Measurements from ENCODE around the gene U2AF2.

DNA sequence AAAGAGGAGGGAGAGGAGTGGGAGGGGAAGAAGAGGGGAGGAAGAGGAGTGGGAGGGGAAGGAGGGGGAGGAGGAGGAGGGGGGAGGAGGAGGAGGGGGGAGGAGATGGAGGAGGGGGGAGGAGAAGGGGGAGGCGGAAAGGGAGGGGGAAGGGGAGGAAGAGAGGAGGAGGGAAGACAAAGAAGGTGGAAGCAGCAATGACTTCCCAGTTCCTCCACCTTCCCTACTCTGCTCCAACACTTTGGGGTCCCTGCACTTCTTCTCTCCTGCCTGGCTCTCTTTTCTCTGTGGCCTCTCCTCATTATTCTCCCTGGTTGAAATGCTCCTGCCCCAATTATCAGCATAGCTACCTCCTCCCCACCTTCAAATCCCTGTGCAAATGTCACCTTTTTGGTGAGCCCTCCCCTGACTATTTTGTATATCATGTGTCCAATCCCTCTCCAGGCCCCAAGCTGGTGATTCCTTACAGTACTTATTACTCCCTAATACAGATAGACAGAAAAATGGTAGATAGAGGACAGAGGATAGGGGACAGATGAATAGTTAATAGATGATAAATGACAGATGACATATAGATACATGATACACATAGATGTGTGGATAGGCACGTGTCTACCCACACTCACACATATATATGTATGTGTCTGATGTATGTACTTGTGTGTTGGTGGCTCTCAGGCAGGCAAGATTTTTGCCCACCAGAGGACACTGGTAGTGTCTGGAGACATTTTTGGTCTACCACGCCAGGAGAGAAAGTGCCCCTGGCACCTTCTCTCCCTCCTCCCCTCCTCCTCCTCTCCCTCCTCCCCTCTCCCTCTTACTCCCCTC lies 58.2 kb downstream of the U2AF2 start:
- TF ChIP-seq, protein P1, sequence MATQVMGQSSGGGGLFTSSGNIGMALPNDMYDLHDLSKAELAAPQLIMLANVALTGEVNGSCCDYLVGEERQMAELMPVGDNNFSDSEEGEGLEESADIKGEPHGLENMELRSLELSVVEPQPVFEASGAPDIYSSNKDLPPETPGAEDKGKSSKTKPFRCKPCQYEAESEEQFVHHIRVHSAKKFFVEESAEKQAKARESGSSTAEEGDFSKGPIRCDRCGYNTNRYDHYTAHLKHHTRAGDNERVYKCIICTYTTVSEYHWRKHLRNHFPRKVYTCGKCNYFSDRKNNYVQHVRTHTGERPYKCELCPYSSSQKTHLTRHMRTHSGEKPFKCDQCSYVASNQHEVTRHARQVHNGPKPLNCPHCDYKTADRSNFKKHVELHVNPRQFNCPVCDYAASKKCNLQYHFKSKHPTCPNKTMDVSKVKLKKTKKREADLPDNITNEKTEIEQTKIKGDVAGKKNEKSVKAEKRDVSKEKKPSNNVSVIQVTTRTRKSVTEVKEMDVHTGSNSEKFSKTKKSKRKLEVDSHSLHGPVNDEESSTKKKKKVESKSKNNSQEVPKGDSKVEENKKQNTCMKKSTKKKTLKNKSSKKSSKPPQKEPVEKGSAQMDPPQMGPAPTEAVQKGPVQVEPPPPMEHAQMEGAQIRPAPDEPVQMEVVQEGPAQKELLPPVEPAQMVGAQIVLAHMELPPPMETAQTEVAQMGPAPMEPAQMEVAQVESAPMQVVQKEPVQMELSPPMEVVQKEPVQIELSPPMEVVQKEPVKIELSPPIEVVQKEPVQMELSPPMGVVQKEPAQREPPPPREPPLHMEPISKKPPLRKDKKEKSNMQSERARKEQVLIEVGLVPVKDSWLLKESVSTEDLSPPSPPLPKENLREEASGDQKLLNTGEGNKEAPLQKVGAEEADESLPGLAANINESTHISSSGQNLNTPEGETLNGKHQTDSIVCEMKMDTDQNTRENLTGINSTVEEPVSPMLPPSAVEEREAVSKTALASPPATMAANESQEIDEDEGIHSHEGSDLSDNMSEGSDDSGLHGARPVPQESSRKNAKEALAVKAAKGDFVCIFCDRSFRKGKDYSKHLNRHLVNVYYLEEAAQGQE (IDR thresholded peaks at IDR 0.05; ENCODE audit: unreplicated experiment) = no peak
- TF ChIP-seq, protein P2, sequence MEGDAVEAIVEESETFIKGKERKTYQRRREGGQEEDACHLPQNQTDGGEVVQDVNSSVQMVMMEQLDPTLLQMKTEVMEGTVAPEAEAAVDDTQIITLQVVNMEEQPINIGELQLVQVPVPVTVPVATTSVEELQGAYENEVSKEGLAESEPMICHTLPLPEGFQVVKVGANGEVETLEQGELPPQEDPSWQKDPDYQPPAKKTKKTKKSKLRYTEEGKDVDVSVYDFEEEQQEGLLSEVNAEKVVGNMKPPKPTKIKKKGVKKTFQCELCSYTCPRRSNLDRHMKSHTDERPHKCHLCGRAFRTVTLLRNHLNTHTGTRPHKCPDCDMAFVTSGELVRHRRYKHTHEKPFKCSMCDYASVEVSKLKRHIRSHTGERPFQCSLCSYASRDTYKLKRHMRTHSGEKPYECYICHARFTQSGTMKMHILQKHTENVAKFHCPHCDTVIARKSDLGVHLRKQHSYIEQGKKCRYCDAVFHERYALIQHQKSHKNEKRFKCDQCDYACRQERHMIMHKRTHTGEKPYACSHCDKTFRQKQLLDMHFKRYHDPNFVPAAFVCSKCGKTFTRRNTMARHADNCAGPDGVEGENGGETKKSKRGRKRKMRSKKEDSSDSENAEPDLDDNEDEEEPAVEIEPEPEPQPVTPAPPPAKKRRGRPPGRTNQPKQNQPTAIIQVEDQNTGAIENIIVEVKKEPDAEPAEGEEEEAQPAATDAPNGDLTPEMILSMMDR (conservative IDR thresholded peaks at IDR 0.05; ENCODE audit: low read depth in 2 of 2) = no peak
- TF ChIP-seq CREB1 (CRISPR knock-in tag; IDR thresholded peaks at IDR 0.05; ENCODE audit: low read depth) (no peak), POLR2AphosphoS5 (IDR thresholded peaks at IDR 0.05; ENCODE audit: low read depth) (no peak), STAT1 (IDR thresholded peaks at IDR 0.05; ENCODE audit: unreplicated experiment) (no peak), EZH2 (IDR thresholded peaks at IDR 0.05; ENCODE audit: low read depth, unreplicated experiment) (no peak), JUNB (IDR thresholded peaks at IDR 0.05; ENCODE audit: unreplicated experiment) (no peak), NANOG (IDR thresholded peaks at IDR 0.05; ENCODE audit: borderline replicate concordance) (no peak)
- TF ChIP-seq, protein P3, sequence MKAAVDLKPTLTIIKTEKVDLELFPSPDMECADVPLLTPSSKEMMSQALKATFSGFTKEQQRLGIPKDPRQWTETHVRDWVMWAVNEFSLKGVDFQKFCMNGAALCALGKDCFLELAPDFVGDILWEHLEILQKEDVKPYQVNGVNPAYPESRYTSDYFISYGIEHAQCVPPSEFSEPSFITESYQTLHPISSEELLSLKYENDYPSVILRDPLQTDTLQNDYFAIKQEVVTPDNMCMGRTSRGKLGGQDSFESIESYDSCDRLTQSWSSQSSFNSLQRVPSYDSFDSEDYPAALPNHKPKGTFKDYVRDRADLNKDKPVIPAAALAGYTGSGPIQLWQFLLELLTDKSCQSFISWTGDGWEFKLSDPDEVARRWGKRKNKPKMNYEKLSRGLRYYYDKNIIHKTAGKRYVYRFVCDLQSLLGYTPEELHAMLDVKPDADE (IDR thresholded peaks at IDR 0.05) = no peak

All from GM23338 (cell line).